Bronchial epithelial cell (primary cell): ENCODE data around the gene IMPACT. TPM values are rescaled to one million over a fixed set of nuclear protein-coding genes. Genes with fewer than 3 reads are reported as not detected.

Experiments used
- DNase-seq: peaks from one replicate; pipeline ENCODE4 v3.0.0-alpha.2; 2010; ENCODE audit warnings: low read depth
- FAIRE-seq: peaks from 2 replicates; lab custom pipeline; 2011; peaks lifted over from hg19 to GRCh38; lab: Jason Lieb, UNC
- H3K27me3 ChIP-seq: 2 replicates; pipeline ENCODE4 v1.5.1; 2011; ENCODE audit warnings: low read length; ENCODE audit not compliant: control insufficient read depth, insufficient read depth
- H3K36me3 ChIP-seq: 2 replicates; pipeline ENCODE4 v1.5.1; 2011; ENCODE audit warnings: low read length; ENCODE audit not compliant: control insufficient read depth, insufficient read depth
- H3K4me3 ChIP-seq: 2 replicates; pipeline ENCODE4 v1.5.1; 2011; ENCODE audit warnings: mild to moderate bottlenecking, low read depth, low read length, control low read depth
- CTCF ChIP-seq: IDR thresholded peaks from 2 replicates; pipeline ENCODE4 v1.5.1; 2011; ENCODE audit warnings: mild to moderate bottlenecking, moderate library complexity, low read length, control low read depth, inconsistent platforms; ENCODE audit not compliant: insufficient read depth, severe bottlenecking
- total RNA-seq: library from RNA; depleted of rRNA; stranded (reverse); fragments of >200 nt; gene quantifications from 2 replicates; pipeline ENCODE4 v1.2.1, GENCODE V29; 2014

The IMPACT gene
- total RNA-seq, 1 donor from 2014 or later, result 24.5 TPM

DNA sequence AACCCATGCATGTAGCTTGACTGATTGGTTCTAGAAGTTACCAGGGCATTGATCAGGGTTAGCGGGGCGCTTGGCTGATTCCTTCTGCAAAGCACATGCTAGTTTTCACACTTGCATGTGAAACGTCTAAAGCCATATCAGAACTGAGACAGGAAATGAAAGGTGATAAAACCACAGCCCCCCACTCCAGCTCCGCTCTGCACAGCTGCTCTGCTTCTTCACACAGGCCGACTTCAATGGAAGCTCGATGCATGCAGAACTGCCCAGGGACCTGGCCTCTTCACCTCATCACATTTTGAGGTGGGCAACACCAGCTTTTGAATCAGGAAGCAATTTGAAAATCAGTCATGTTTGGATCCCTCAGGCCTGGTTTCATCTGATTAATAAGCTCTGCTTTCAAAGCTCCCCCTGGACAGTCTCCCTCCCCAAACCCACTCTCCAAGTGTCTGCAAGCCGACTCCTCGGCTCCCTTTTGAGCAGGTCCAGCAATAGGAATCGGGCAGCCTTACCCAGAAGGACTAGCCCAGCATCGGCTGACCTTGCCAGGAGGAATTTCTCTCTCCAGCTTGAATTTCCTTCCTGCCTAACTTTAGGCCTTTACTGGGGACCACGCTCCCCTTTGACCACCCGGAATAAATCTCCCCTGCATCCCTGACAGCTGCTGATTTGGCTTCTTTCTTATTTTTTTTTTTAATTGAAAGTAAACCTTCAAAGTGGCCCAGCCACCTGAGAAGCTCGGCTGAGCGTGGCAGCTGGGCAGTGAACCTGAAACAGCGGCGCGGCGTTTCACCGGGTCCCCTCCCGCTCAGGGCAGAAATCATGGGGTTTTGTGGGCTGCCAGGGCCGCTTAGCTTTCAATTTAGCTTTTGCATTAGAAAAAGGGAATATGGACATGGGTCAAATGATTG lies 65.7 kb downstream of the IMPACT start:
- DNase-seq (no peak), FAIRE-seq (no peak)
- Histone ChIP-seq H3K4me3 (no peak overlapping the region), H3K36me3 (no peaks in the 10 kb centered on the region), H3K27me3 (no peaks in the 10 kb centered on the region)
- TF ChIP-seq CTCF, result no peak

DNA sequence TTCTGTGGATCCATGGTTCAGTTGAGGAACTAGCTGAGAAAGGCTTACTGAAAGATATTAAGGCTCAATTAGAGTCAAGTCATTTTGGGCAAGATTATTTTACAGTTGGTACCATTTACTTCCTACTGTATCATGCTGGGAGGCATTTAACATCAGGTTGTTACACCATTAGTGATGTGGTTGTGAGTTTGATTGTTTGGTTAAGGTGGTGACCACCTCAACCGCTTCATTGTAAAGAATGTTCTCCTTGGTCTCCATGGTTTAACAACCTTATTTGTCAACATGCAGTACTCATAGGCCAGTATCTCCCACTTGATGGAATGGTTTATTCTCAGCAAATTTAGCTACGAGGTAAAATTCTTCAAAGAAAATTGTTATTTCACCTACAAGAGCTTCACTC lies 68.1 kb downstream of the IMPACT start:
- no peaks in the 10 kb centered on the region for H3K36me3 ChIP-seq
- TF ChIP-seq CTCF, result no peak
- H3K4me3 ChIP-seq, result no peak overlapping the region
- DNase-seq (no peak), FAIRE-seq (no peak)
- H3K27me3 ChIP-seq, result no peaks in the 10 kb centered on the region

DNA sequence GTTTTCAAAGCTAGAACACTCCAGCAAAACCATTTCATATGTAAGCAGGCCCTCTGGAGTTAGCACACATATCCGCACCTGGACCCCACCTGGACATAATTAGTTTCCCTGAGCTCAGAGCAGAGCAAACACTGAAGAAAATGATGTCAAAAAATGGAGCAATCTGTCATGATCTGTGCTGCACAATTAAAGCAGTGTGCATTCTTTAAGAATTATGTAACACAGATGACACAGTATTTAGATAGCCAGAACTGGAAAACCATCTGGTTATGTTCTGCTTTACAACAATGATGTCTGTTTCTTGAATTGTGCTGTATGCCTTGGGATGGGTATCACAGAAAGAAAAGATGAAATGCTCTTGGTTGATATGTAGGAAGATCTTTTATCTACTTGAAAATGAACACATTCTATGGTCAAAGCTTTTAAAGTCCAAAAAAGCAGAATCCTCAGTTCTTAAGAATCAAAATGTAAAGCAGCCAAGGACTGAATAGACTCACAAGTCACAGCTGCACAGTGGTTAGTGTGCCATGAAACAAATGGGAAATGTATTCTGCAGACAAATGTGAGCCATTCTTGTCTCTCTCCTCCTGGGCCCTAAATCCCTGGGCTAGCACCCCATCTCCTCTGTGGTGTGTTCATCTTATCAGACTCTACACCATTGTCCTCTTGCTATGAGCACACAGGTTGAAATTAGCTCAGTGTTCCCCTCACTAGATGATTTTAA lies 70.7 kb downstream of the IMPACT start:
- no peak overlapping the region for H3K4me3 ChIP-seq
- no peak for TF ChIP-seq CTCF
- H3K36me3 ChIP-seq, result no peaks in the 10 kb centered on the region
- FAIRE-seq (no peak), DNase-seq (peak; percentile 17)
- no peaks in the 10 kb centered on the region for H3K27me3 ChIP-seq

DNA sequence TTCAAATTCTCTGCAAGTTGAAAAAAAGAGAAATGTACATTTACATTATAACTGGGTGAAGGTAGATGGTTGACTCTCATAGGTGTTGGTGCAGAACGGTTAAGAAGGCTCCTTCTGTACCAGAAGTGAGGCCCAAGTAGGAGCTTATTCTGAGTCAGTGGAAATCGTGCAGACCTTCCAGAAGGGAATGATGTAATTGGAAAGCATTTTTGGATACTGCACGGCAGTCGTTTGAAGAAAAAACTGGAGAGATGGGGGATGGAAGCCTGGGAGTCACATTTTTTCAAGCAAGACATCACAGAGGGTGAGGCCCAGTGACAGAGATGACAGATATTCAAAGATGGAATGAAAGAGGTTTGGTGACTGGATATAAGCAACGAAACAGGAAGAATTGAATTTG lies 73.3 kb downstream of the IMPACT start:
- no peak for FAIRE-seq

DNA sequence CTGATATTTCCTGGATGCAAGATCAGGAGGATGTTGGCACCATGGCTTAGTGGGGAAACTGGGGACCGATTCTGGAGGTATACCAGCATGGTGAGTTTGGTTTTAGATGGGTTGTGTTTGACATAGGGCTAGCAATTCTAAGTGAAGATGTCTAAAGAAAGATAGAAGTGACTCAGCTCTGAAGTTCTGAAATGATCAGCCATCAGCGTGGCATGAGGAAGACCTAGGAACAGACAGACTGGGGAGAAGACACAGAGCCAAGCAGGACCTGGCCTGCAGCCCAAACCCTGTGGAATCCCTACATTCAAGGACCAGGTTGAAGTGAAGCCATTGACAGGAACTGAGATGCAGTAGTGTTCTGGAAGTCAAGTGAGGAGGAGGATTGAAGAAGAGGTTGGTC lies 73.7 kb downstream of the IMPACT start:
- FAIRE-seq, result no peak
- H3K27me3 ChIP-seq, result no peaks in the 10 kb centered on the region
- no peak for DNase-seq
- H3K4me3 ChIP-seq, result no peak overlapping the region
- no peak for TF ChIP-seq CTCF
- no peaks in the 10 kb centered on the region for H3K36me3 ChIP-seq

More for the DNA sequence above, 73.3 kb downstream of the IMPACT start:
- no peak for TF ChIP-seq CTCF
- Histone ChIP-seq H3K36me3 (no peaks in the 10 kb centered on the region), H3K27me3 (no peaks in the 10 kb centered on the region), H3K4me3 (no peak overlapping the region)
- DNase-seq, result no peak
